Lower lobe of right lung (tissue), 2 donors: Measurements from ENCODE around the gene PCP4. TPM values are rescaled to one million over a fixed set of nuclear protein-coding genes. Genes with fewer than 3 reads are reported as not detected.

Experiments
- ATAC-seq, 2 donors: fragments of 200-7000 bp; cut with Tn5 transposase; one replicate each; pipeline ENCODE4 v1.9.1; 2020 to 2022; ENCODE audit warnings: mild to moderate bottlenecking in 2 of 2, moderate library complexity in 2 of 2
- DNase-seq: peaks from one replicate; pipeline ENCODE4 v3.0.0-alpha.2; 2020
- H3K27ac ChIP-seq: fragments of 200-600 bp; one replicate; pipeline ENCODE4 v1.8.0; 2022
- H3K27me3 ChIP-seq: fragments of 200-600 bp; one replicate; pipeline ENCODE4 v1.8.0; 2022; ENCODE audit warnings: low read depth
- H3K36me3 ChIP-seq: fragments of 200-600 bp; one replicate; pipeline ENCODE4 v1.8.0; 2022; ENCODE audit warnings: mild to moderate bottlenecking
- H3K4me1 ChIP-seq: fragments of 200-600 bp; one replicate; pipeline ENCODE4 v1.8.0; 2022
- H3K4me3 ChIP-seq: fragments of 200-600 bp; one replicate; pipeline ENCODE4 v1.8.0; 2022; ENCODE audit warnings: mild to moderate bottlenecking
- H3K9me3 ChIP-seq: fragments of 200-600 bp; one replicate; pipeline ENCODE4 v1.8.0; 2022
- CTCF ChIP-seq: fragments of 200-600 bp; IDR thresholded peaks from one replicate; pipeline ENCODE4 v1.8.0; 2022; ENCODE audit warnings: antibody characterized with exemption, mild to moderate bottlenecking
- intact Hi-C: fragments of 100-400 bp; cut with DNase I; formaldehyde crosslinking; loops from one replicate; pipeline ENCODE4 v1.11.0; 2022
- total RNA-seq: library from RNA; stranded (reverse); fragmentation: NEBNext Ultra II Directional; extraction: Animal tissue kit (Norgen Biotek cat#: 25700); gene quantifications from one replicate; pipeline ENCODE4 v1.2.1, GENCODE V29; 2021
- donor health status: DM: no; HTN: yes; CAD: no; lungs with severe emphysema.

PCP4 gene
- total RNA-seq, 1 donor from 2014 or later = 0.95 TPM

GRCh38 chr21:39918558-39918957, 51.3 kb downstream of the PCP4 start:
- no peak for DNase-seq
- ATAC-seq = no peak
- intact Hi-C loops = no loop called here

GRCh38 chr21:39923476-39923875, 56.2 kb downstream of the PCP4 start:
- no peaks in the 10 kb centered on the region for H3K27me3 ChIP-seq
- intact Hi-C loops = no loop called here
- TF ChIP-seq CTCF = no peak
- H3K4me3 ChIP-seq = no peak overlapping the region
- H3K36me3 ChIP-seq = no peaks in the 10 kb centered on the region
- no peaks in the 10 kb centered on the region for H3K4me1 ChIP-seq
- DNase-seq (no peak), ATAC-seq (peak in 1 of 2 donors; percentile 11)
- no peak overlapping the region for H3K27ac ChIP-seq
- no peaks in the 10 kb centered on the region for H3K9me3 ChIP-seq

More at GRCh38 chr21:39918558-39918957, 51.3 kb downstream of the PCP4 start:
- Histone ChIP-seq H3K36me3 (no peaks in the 10 kb centered on the region), H3K9me3 (no peaks in the 10 kb centered on the region), H3K4me3 (no peak overlapping the region), H3K27me3 (no peaks in the 10 kb centered on the region), H3K27ac (no peak overlapping the region), H3K4me1 (no peaks in the 10 kb centered on the region)
- no peak for TF ChIP-seq CTCF

- DNase-seq (no peak), ATAC-seq (no peak)
- intact Hi-C loops = no loop called here
- no peak for TF ChIP-seq CTCF
- no peak overlapping the region for H3K4me3 ChIP-seq
- H3K9me3 ChIP-seq = no peaks in the 10 kb centered on the region
- H3K27me3 ChIP-seq = no peaks in the 10 kb centered on the region
- H3K27ac ChIP-seq = no peak overlapping the region
- no peaks in the 10 kb centered on the region for H3K36me3 ChIP-seq
- H3K4me1 ChIP-seq = no peaks in the 10 kb centered on the region
These were observed 57.5 kb downstream of the PCP4 start for GRCh38 chr21:39924577-39925308.

GRCh38 chr21:39927304-39927886, 60.2 kb downstream of the PCP4 start:
- no peak for ATAC-seq

GRCh38 chr21:39932335-39932734, 65.1 kb downstream of the PCP4 start:
- H3K9me3 ChIP-seq = no peaks in the 10 kb centered on the region
- ATAC-seq (no peak), DNase-seq (no peak)
- H3K36me3 ChIP-seq = no peaks in the 10 kb centered on the region
- intact Hi-C loops = no loop called here
- no peak overlapping the region for H3K4me3 ChIP-seq
- H3K4me1 ChIP-seq = no peaks in the 10 kb centered on the region
- no peak overlapping the region for H3K27ac ChIP-seq
- no peaks in the 10 kb centered on the region for H3K27me3 ChIP-seq
- no peak for TF ChIP-seq CTCF

More at GRCh38 chr21:39927304-39927886, 60.2 kb downstream of the PCP4 start:
- no peaks in the 10 kb centered on the region for H3K4me1 ChIP-seq
- H3K9me3 ChIP-seq = no peaks in the 10 kb centered on the region
- DNase-seq = no peak
- TF ChIP-seq CTCF = no peak
- no peak overlapping the region for H3K27ac ChIP-seq
- intact Hi-C loops = no loop called here
- no peak overlapping the region for H3K4me3 ChIP-seq
- no peaks in the 10 kb centered on the region for H3K27me3 ChIP-seq
- no peaks in the 10 kb centered on the region for H3K36me3 ChIP-seq
